Measurements from ENCODE around the gene LIPT2.

DNA sequence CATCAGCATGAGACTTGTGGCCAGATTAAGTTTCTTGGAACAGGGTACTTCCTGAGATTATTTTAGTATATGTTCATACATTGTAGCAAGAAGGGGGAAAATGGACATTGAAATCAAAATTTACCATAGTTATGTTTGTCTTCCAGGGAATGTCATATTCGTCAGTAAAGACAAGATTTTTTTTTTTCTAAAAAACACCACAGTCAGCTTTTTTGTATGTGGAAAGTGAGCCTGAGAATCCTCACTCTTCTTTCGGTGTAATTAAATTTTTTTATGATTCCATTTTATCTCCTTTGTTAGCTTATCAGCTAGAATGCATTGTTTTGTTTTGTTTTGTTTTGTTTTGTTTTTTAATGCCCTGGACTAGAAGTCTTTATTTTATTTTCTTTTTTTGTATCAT lies 31.5 kb upstream of the LIPT2 start:
- TF ChIP-seq, protein P1, sequence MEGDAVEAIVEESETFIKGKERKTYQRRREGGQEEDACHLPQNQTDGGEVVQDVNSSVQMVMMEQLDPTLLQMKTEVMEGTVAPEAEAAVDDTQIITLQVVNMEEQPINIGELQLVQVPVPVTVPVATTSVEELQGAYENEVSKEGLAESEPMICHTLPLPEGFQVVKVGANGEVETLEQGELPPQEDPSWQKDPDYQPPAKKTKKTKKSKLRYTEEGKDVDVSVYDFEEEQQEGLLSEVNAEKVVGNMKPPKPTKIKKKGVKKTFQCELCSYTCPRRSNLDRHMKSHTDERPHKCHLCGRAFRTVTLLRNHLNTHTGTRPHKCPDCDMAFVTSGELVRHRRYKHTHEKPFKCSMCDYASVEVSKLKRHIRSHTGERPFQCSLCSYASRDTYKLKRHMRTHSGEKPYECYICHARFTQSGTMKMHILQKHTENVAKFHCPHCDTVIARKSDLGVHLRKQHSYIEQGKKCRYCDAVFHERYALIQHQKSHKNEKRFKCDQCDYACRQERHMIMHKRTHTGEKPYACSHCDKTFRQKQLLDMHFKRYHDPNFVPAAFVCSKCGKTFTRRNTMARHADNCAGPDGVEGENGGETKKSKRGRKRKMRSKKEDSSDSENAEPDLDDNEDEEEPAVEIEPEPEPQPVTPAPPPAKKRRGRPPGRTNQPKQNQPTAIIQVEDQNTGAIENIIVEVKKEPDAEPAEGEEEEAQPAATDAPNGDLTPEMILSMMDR (IDR thresholded peaks at IDR 0.05; ENCODE audit: low read length), result no peak
- TF ChIP-seq EZH2 (optimal IDR thresholded peaks at IDR 0.05; ENCODE audit: low read depth, low read length), result no peak
- no peak for TF ChIP-seq EZH2phosphoT487 (IDR thresholded peaks at IDR 0.05; ENCODE audit: low read length)
